Activated T-cell treated with anti-CD3 and anti-CD28 coated beads for 48 hours (primary cell): Measurements from ENCODE around the gene COMMD4.
A peak's percentile ranks its signal among the peaks of the same experiment; 100 is the strongest.
"Not testable (repeated sequence)": the region's sequence is repeated elsewhere in the genome, so short reads cannot be mapped to it uniquely, and the experiment has no call there.

ENCODE experiments used
- DNase-seq: peaks from one replicate; pipeline ENCODE4 v3.0.0-alpha.2; 2020; ENCODE audit warnings: low read depth

COMMD4 gene

GRCh38 chr15:75332093-75332492, 3.8 kb upstream of the COMMD4 start:
- not testable (repeated sequence) for DNase-seq

- not testable (repeated sequence) for DNase-seq
These were observed 2.0 kb upstream of the COMMD4 start for GRCh38 chr15:75333654-75334419.

- no peak for DNase-seq
These were observed 554 bp upstream of the COMMD4 start for GRCh38 chr15:75335313-75335704.

- DNase-seq = no peak
These were observed 2.9 kb downstream of the COMMD4 start for GRCh38 chr15:75338661-75339240.

GRCh38 chr15:75339531-75340240, 3.8 kb downstream of the COMMD4 start:
- no peak for DNase-seq

- no peak for DNase-seq
These were observed 6.4 kb downstream of the COMMD4 start for GRCh38 chr15:75342221-75342620.

GRCh38 chr15:75343953-75344352, 8.1 kb downstream of the COMMD4 start:
- DNase-seq = not testable (repeated sequence)

- DNase-seq = no peak
These were observed 10.9 kb downstream of the COMMD4 start, which contains the start of gene NEIL1 for GRCh38 chr15:75346796-75347221. NEIL1 (plus strand) TSS chr15:75347039; CDS start chr15:75348906, 1,867 bp downstream.

GRCh38 chr15:75347222-75348033, 11.6 kb downstream of the COMMD4 start:
- no peak for DNase-seq

GRCh38 chr15:75348034-75348561, 12.2 kb downstream of the COMMD4 start:
- DNase-seq = no peak

- no peak for DNase-seq
These were observed 12.9 kb downstream of the COMMD4 start for GRCh38 chr15:75348562-75349350.

- DNase-seq = not testable (repeated sequence)
These were observed 13.4 kb downstream of the COMMD4 start for GRCh38 chr15:75349351-75349669.

- DNase-seq = peak; percentile 61
These were observed 14.2 kb downstream of the COMMD4 start for GRCh38 chr15:75349851-75350588.

GRCh38 chr15:75350601-75351361, 14.9 kb downstream of the COMMD4 start:
- no peak for DNase-seq

- no peak for DNase-seq
These were observed 16.6 kb downstream of the COMMD4 start for GRCh38 chr15:75352186-75353080.

- no peak for DNase-seq
These were observed 17.7 kb downstream of the COMMD4 start for GRCh38 chr15:75353604-75354003.

- DNase-seq = no peak
These were observed 18.6 kb downstream of the COMMD4 start for GRCh38 chr15:75354454-75354853.

- no peak for DNase-seq
These were observed 19.5 kb downstream of the COMMD4 start for GRCh38 chr15:75355369-75355768.

- DNase-seq = no peak
These were observed 20.1 kb downstream of the COMMD4 start for GRCh38 chr15:75356006-75356405.
